Vagina (tissue), 2 donors: ENCODE results near the gene CHKB.

Experiments
- POLR2AphosphoS5 ChIP-seq, 2 donors: sonication (generic); formaldehyde crosslinking; IDR thresholded peaks; one replicate each; pipeline ENCODE4 v1.9.0; 2017; ENCODE audit warnings: antibody characterized with exemption in 2 of 2, mild to moderate bottlenecking in 2 of 2, low read depth in 1 of 2; ENCODE audit not compliant: insufficient read depth in 1 of 2
- TF ChIP-seq, protein P1 (sequence below), 3 experiments: fragments of 450-650 bp in 2 of 3; fragments of 200-600 bp in 1 of 3; sonication (generic) in 1 of 3; IDR thresholded peaks; one replicate each; pipeline ENCODE4 v1.5.1; 2017 to 2019; ENCODE audit warnings: antibody characterized with exemption in 3 of 3, mild to moderate bottlenecking in 2 of 3, moderate library complexity in 2 of 3

DNA sequence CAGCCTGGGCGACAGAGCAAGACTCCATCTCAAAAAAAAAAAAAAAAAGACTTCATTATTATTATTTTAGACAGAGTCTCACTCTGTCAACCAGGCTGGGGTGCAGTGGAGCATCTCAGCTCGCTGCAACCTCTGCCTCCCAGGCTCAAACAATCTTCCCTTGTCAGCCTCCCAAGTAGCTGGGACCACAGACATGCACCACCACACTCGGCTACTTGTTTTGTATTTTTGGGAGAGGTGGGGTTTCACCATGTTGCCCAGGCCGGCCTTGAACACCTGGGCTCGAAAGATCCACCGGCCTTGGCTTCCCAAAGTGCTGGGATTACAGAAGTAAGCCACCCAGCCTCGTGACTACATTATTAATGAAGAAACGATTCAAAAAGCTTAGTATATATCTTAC, 47.5 kb downstream of the CHKB start:
- TF ChIP-seq, protein P1, sequence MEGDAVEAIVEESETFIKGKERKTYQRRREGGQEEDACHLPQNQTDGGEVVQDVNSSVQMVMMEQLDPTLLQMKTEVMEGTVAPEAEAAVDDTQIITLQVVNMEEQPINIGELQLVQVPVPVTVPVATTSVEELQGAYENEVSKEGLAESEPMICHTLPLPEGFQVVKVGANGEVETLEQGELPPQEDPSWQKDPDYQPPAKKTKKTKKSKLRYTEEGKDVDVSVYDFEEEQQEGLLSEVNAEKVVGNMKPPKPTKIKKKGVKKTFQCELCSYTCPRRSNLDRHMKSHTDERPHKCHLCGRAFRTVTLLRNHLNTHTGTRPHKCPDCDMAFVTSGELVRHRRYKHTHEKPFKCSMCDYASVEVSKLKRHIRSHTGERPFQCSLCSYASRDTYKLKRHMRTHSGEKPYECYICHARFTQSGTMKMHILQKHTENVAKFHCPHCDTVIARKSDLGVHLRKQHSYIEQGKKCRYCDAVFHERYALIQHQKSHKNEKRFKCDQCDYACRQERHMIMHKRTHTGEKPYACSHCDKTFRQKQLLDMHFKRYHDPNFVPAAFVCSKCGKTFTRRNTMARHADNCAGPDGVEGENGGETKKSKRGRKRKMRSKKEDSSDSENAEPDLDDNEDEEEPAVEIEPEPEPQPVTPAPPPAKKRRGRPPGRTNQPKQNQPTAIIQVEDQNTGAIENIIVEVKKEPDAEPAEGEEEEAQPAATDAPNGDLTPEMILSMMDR (IDR thresholded peaks at IDR 0.05), result no peak
- TF ChIP-seq POLR2AphosphoS5 (IDR thresholded peaks at IDR 0.05; ENCODE audit: insufficient read depth in 1 of 2, low read depth in 1 of 2), result no peak
